ENCODE data around the gene CENPL. TPM values are rescaled to one million over a fixed set of nuclear protein-coding genes. Genes with fewer than 3 reads are reported as not detected.

The CENPL gene
- total and polyA plus RNA-seq, 2 of the 8 experiments (the other 6 are each of a cell fraction or from before 2014, with no cell fraction given) = 6.6 to 16.0 TPM

- Histone ChIP-seq H3K18ac (ENCODE audit: extremely low read depth, low read length) (no peak overlapping the region), H2BK120ac (replicated peaks; ENCODE audit: low read depth, low read length) (no peak overlapping the region), H3K4me2 (ENCODE audit: insufficient read depth in 1 of 2, low read depth in 2 of 2, low read length in 2 of 2) (no peak overlapping the region), H3K9me3 (ENCODE audit: insufficient read depth in 2 of 2, low read depth in 1 of 2, low read length in 1 of 2) (no peaks in the 10 kb centered on the region), H3K4me3 (ENCODE audit: extremely low read depth in 1 of 4, insufficient read depth in 2 of 4, low read depth in 3 of 4, low read length in 4 of 4) (no peak overlapping the region), H2BK5ac (ENCODE audit: low read depth, low read length) (no peak overlapping the region), H4K8ac (ENCODE audit: extremely low read depth, insufficient read depth, low read length) (no peak overlapping the region), H3K14ac (ENCODE audit: insufficient read length) (no peak overlapping the region), H2AK5ac (ENCODE audit: low read depth, low read length) (no peak overlapping the region), H3K27ac (ENCODE audit: low read depth, low read length) (no peak overlapping the region), H2BK15ac (ENCODE audit: low read length) (no peak overlapping the region), H3K79me2 (ENCODE audit: control insufficient read depth in 1 of 2, insufficient read depth in 2 of 2, low read length in 2 of 2) (peaks cover 0 to 21% of the 10 kb centered on the region in 2 experiments; a peak in 3 of 4 replicates), H3K4me1 (replicated peaks in 1 of 4; ENCODE audit: control insufficient read depth in 3 of 4, insufficient read depth in 4 of 4, low read length in 3 of 4) (peaks cover 2 to 10% (median 4%) of the 10 kb centered on the region in 4 experiments; a peak in 4 of 7 replicates), H3K27me3 (replicated peaks in 1 of 4; ENCODE audit: control insufficient read depth in 3 of 4, extremely low read depth in 1 of 4, insufficient read depth in 3 of 4, low read length in 3 of 4) (no peaks in the 10 kb centered on the region), H2BK20ac (ENCODE audit: low read length) (no peak overlapping the region), H3K9ac (replicated peaks in 1 of 4; ENCODE audit: extremely low read depth in 1 of 4, low read depth in 3 of 4, low read length in 3 of 4) (no peak overlapping the region), H2AFZ (ENCODE audit: low read length) (no peak overlapping the region), H4K5ac (ENCODE audit: insufficient read length, low read depth, low read length) (no peak overlapping the region), H3K23ac (ENCODE audit: insufficient read length) (no peak overlapping the region), H3K56ac (replicated peaks; ENCODE audit: insufficient read length, low read depth, low read length) (no peak overlapping the region), H3K36me3 (ENCODE audit: control insufficient read depth in 2 of 4, insufficient read depth in 4 of 4, low read length in 3 of 4) (peaks cover 32 to 62% (median 53%) of the 10 kb centered on the region in 4 experiments), H3K23me2 (ENCODE audit: low read depth, low read length) (peaks cover 3% of the 10 kb centered on the region), H2BK12ac (ENCODE audit: low read depth, low read length) (no peak overlapping the region), H4K91ac (replicated peaks; ENCODE audit: insufficient read length, low read length) (no peak overlapping the region), H3K79me1 (ENCODE audit: low read depth, low read length) (no peaks in the 10 kb centered on the region), H3K4ac (replicated peaks; ENCODE audit: insufficient read length, low read depth, low read length) (no peak overlapping the region), H4K20me1 (replicated peaks in 1 of 2; ENCODE audit: control insufficient read depth in 1 of 2, insufficient read depth in 2 of 2, low read length in 2 of 2) (peaks cover 7 to 11% of the 10 kb centered on the region in 2 experiments)
- ChIA-PET CTCF (ENCODE audit: partially characterized antibody) (interaction anchor here (1.4 kb wide), 1 partner anchor 10 kb away, joined by 3 read pairs; no protein-coding TSS in a partner anchor), POLR2A (ENCODE audit: partially characterized antibody) (interaction anchor here (0.6 to 13.3 kb wide), 21 partner anchors 9 to 431 kb away, joined by 3 to 475 read pairs (median 4); partner anchors contain the start of genes CENPL, DARS2 and KLHL20)
- FAIRE-seq (no peak), DNase-seq (ENCODE audit: low read depth in 1 of 2, low spot score in 2 of 2) (peak in 1 of 2 experiments; percentile 54)
- WGBS, 2 experiments (ENCODE audit: extremely low coverage in 1 of 2, insufficient coverage in 1 of 2, insufficient read length in 1 of 2, insufficient replicate concordance in 2 of 2, low coverage in 1 of 2, low lambda C conversion rate in 2 of 2, missing lambda C conversion rate in 1 of 2) = 80% methylated on average over 7 of the region's 7 CpGs; no CpG with 5 or more reads in 1 of the 2 experiments
- TF ChIP-seq SP4 (IDR thresholded peaks at IDR 0.05; ENCODE audit: low read length) (0 out of 2 replicates have a peak, but pooled peaks have one; percentile 37), EGR1 (IDR thresholded peaks at IDR 0.05; ENCODE audit: borderline replicate concordance, low read depth, low read length) (0 out of 2 replicates have a peak, but pooled peaks have one; percentile 6), RAD21 (IDR thresholded peaks at IDR 0.05 in 1 of 2, conservative IDR thresholded peaks at IDR 0.05 in 1 of 2; ENCODE audit: low read depth in 2 of 2, low read length in 2 of 2) (0 out of 4 replicates have a peak, but pooled peaks of 1 of the 2 experiments have one; percentile 1), RFX5 (IDR thresholded peaks at IDR 0.05; ENCODE audit: borderline replicate concordance, low read depth, low read length) (no peak), POLR2A (IDR thresholded peaks at IDR 0.05; ENCODE audit: control extremely low read depth in 1 of 2, low read depth in 2 of 2, low read length in 2 of 2) (peak in 1 of 2 experiments; percentile 84; a peak in 2 of 3 replicates), SRF (IDR thresholded peaks at IDR 0.05; ENCODE audit: low read depth, low read length) (no peak), POLR2AphosphoS5 (IDR thresholded peaks at IDR 0.05; ENCODE audit: low read depth, low read length) (peak; percentile 95), CHD2 (IDR thresholded peaks at IDR 0.05; ENCODE audit: low read length) (peak; percentile 7; the same call in 1 of the 2 replicates), GABPA (IDR thresholded peaks at IDR 0.05; ENCODE audit: borderline replicate concordance, insufficient read depth, low read length) (no peak), SIN3A (conservative IDR thresholded peaks at IDR 0.05 in 1 of 2, IDR thresholded peaks at IDR 0.05 in 1 of 2; ENCODE audit: low read depth in 1 of 2, low read length in 2 of 2) (0 out of 4 replicates have a peak, but pooled peaks of 1 of the 2 experiments have one; percentile 57), BRCA1 (IDR thresholded peaks at IDR 0.05; ENCODE audit: low read depth, low read length) (no peak), TAF7 (optimal IDR thresholded peaks at IDR 0.05; ENCODE audit: borderline replicate concordance, low read depth, low read length) (peak; percentile 76)
Observed at GRCh38 chr1:173861731-173862145, 37.1 kb upstream of the CENPL start.
